K562 (cell line): Measurements from ENCODE around the gene HEXIM2. TPM values are rescaled to one million over a fixed set of nuclear protein-coding genes. Genes with fewer than 3 reads are reported as not detected.

ENCODE experiments used
- CBFA2T2 ChIP-seq: fragments of 450-650 bp; conservative IDR thresholded peaks from 2 replicates; pipeline ENCODE4 v1.6.1; 2017; ENCODE audit warnings: mild to moderate bottlenecking
- CBX2 ChIP-seq: fragments of 200-600 bp; sonication (generic); IDR thresholded peaks from one replicate; pipeline ENCODE4 v1.6.1; 2012; ENCODE audit warnings: mild to moderate bottlenecking, low read length, inconsistent platforms; ENCODE audit not compliant: insufficient read depth, poor library complexity, severe bottlenecking
- E4F1 ChIP-seq: fragments of 250-450 bp; sonication (Bioruptor Pico); IDR thresholded peaks from 2 replicates; pipeline ENCODE4 v1.5.0; 2021; ENCODE audit warnings: mild to moderate bottlenecking, borderline replicate concordance
- ELK3 ChIP-seq: fragments of 450-650 bp; formaldehyde crosslinking; IDR thresholded peaks from 2 replicates; pipeline ENCODE4 v1.4.0; 2020; ENCODE audit warnings: mild to moderate bottlenecking
- ETS2 ChIP-seq: IDR thresholded peaks from 2 replicates; pipeline ENCODE4 v1.6.1; 2016; ENCODE audit warnings: borderline replicate concordance, missing genetic modification characterization, mild to moderate bottlenecking, moderate library complexity, missing compliant biosample characterization; ENCODE audit not compliant: poor library complexity, severe bottlenecking
- FOSL1 ChIP-seq: fragments of 200-800 bp; sonication (Bioruptor generic); conservative IDR thresholded peaks from 2 replicates; pipeline ENCODE4 v1.6.1; 2016; ENCODE audit warnings: missing genetic modification characterization, missing compliant biosample characterization
- FOXK1 ChIP-seq: sonication (generic); formaldehyde crosslinking; IDR thresholded peaks from 2 replicates; pipeline ENCODE4 v1.8.0; 2022; ENCODE audit warnings: missing genetic modification reagents, mild to moderate bottlenecking, borderline replicate concordance
- HNRNPL ChIP-seq: fragments of 200-400 bp; formaldehyde crosslinking; IDR thresholded peaks from 2 replicates; pipeline ENCODE4 v1.6.1; 2017; ENCODE audit warnings: low read depth, mild to moderate bottlenecking, low read length
- KAT2B ChIP-seq: IDR thresholded peaks from one replicate; pipeline ENCODE4 v1.6.1; 2012; ENCODE audit warnings: low read depth, mild to moderate bottlenecking, control low read depth, inconsistent platforms, low read length, moderate library complexity
- MLX ChIP-seq, 2 experiments: fragments of 450-650 bp in 1 of 2; sonication (generic) in 1 of 2; formaldehyde crosslinking; conservative IDR thresholded peaks; 2 replicates each; pipeline versions ENCODE4 v1.4.0 to v1.8.1; 2020 to 2022; ENCODE audit warnings: mild to moderate bottlenecking in 1 of 2, missing genetic modification reagents in 1 of 2
- PATZ1 ChIP-seq: fragments of 250-450 bp; sonication (Bioruptor Pico); IDR thresholded peaks from 2 replicates; pipeline ENCODE4 v1.5.0; 2020; ENCODE audit warnings: mild to moderate bottlenecking, borderline replicate concordance
- RBM39 ChIP-seq: fragments of 200-400 bp; formaldehyde crosslinking; optimal IDR thresholded peaks from 2 replicates; pipeline ENCODE3; 2018; ENCODE audit warnings: low read depth, low read length
- RFX1 ChIP-seq: fragments of 450-650 bp; IDR thresholded peaks from 2 replicates; pipeline ENCODE4 v1.6.1; 2016; ENCODE audit warnings: mild to moderate bottlenecking, moderate library complexity
- TEAD4 ChIP-seq, 2 experiments: sonication (generic) in 1 of 2; formaldehyde crosslinking in 1 of 2; IDR thresholded peaks; 2 replicates each; pipeline versions ENCODE4 v1.6.1 to v1.8.0; 2012 to 2022; ENCODE audit warnings: borderline replicate concordance in 1 of 2, inconsistent platforms in 1 of 2, low read length in 1 of 2, mild to moderate bottlenecking in 1 of 2, missing genetic modification reagents in 1 of 2
- ZNF217 ChIP-seq: sonication (generic); formaldehyde crosslinking; IDR thresholded peaks from 2 replicates; pipeline ENCODE4 v1.8.0; 2022; ENCODE audit warnings: mild to moderate bottlenecking, missing genetic modification reagents
- ZNF431 ChIP-seq: sonication (generic); formaldehyde crosslinking; IDR thresholded peaks from 2 replicates; pipeline ENCODE4 v1.8.0; 2022; ENCODE audit warnings: mild to moderate bottlenecking, missing genetic modification reagents
- polyA plus RNA-seq, 8 experiments: library from polyadenylated mRNA; depleted of rRNA in 4 of 8; stranded (reverse) in 5 of 8; unstranded in 3 of 8; fragments of >200 nt; fragmentation: Nextera tagmentation in 2 of 8; fragmentation: Illumina TruSeq in 1 of 8; extraction: Ambion mirVana in 2 of 8; extraction: Trizol in 1 of 8; gene quantifications; 2 replicates each; pipeline versions ENCODE4 v1.2.1 to v1.2.3, GENCODE V29; 2011 to 2014; ENCODE audit warnings: inconsistent platforms in 1 of 8, missing spikeins in 1 of 8
- total RNA-seq, 7 experiments: library from RNA; depleted of rRNA in 6 of 7; stranded (reverse); fragments of >200 nt in 6 of 7; fragmentation: Illumina TruSeq in 2 of 7; extraction: Trizol in 2 of 7; gene quantifications; 2 replicates each; pipeline versions ENCODE4 v1.2.1 to v1.2.3, GENCODE V29; 2011 to 2021; ENCODE audit warnings: low replicate concordance in 1 of 7

Gene HEXIM2
- total and polyA plus RNA-seq, 9 of the 15 experiments (the other 6 are each of a cell fraction or from before 2014, with no cell fraction given) = 0.69 to 3.4 (median 1.1) TPM; not detected in 2

- TF ChIP-seq PATZ1 (CRISPR knock-in tag) = peak; percentile 89; the same call in 1 of the 2 replicates
- 0 out of 2 replicates have a peak, but pooled peaks have one; percentile 4 for TF ChIP-seq CBFA2T2
- TF ChIP-seq MLX (CRISPR knock-in tag; conservative IDR thresholded peaks at IDR 0.05) = peak in 1 of 2 experiments; percentile 94; a peak in 2 of 4 replicates
- TF ChIP-seq FOXK1 (CRISPR knock-in tag) = no peak
- TF ChIP-seq RBM39 = peak; percentile 95
- peak; percentile 81 for TF ChIP-seq E4F1 (CRISPR knock-in tag)
- peak; percentile 53; the same call in 1 of the 2 replicates for TF ChIP-seq RFX1
- no peak for TF ChIP-seq ETS2 (tag)
- no peak for TF ChIP-seq KAT2B
- TF ChIP-seq HNRNPL = 0 out of 2 replicates have a peak, but pooled peaks have one; percentile 44
- no peak; the same call in 1 of the 2 replicates for TF ChIP-seq ZNF431 (CRISPR knock-in tag)
- no peak for TF ChIP-seq ZNF217
- TF ChIP-seq CBX2 = no peak
- TF ChIP-seq ELK3 (CRISPR knock-in tag) = peak; percentile 77; the same call in 1 of the 2 replicates
- no peak; the same call in 1 of the 2 replicates for TF ChIP-seq FOSL1 (tag)
- 0 out of 2 replicates have a peak, but pooled peaks have one; percentile 48 for TF ChIP-seq TEAD4 (IDR thresholded peaks at IDR 0.05; ENCODE audit: low read length)
- no peak for TF ChIP-seq TEAD4 (CRISPR knock-in tag; IDR thresholded peaks at IDR 0.05; ENCODE audit: borderline replicate concordance)
Measured at GRCh38 chr17:45148183-45149036, 13.3 kb upstream of the HEXIM2 start, which contains the start of gene HEXIM1 (continued).
